ENCODE data around the gene SYT6.
"Not testable (repeated sequence)": the region's sequence is repeated elsewhere in the genome, so short reads cannot be mapped to it uniquely, and the experiment has no call there.

DNA sequence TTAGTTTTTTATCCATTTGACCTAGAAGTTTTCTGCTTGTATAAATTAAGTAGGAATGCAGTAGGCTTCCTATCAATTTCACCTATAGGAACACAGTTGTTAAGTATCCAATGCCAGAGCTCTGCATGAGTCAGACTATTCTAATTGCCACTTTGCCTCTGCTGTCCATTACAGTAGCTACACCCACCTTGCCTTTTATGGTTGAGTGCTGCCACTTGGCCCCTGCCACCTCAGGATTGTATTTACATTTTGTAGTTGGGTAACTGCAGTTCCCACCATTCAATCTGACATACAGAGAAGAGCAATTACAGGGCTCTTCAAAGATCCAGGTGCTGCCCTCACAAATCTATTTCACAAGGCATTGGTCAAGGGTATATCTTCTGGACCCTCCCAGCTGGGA is 83.9 kb downstream of the SYT6 start:
- TF ChIP-seq, protein P1, sequence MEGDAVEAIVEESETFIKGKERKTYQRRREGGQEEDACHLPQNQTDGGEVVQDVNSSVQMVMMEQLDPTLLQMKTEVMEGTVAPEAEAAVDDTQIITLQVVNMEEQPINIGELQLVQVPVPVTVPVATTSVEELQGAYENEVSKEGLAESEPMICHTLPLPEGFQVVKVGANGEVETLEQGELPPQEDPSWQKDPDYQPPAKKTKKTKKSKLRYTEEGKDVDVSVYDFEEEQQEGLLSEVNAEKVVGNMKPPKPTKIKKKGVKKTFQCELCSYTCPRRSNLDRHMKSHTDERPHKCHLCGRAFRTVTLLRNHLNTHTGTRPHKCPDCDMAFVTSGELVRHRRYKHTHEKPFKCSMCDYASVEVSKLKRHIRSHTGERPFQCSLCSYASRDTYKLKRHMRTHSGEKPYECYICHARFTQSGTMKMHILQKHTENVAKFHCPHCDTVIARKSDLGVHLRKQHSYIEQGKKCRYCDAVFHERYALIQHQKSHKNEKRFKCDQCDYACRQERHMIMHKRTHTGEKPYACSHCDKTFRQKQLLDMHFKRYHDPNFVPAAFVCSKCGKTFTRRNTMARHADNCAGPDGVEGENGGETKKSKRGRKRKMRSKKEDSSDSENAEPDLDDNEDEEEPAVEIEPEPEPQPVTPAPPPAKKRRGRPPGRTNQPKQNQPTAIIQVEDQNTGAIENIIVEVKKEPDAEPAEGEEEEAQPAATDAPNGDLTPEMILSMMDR (conservative IDR thresholded peaks at IDR 0.05 in 1 of 2, IDR thresholded peaks at IDR 0.05 in 1 of 2; ENCODE audit: extremely low read depth in 1 of 2, insufficient read depth in 1 of 2, low read depth in 1 of 2, low read length in 2 of 2), result not testable (repeated sequence)
- not testable (repeated sequence) for TF ChIP-seq EZH2 (IDR thresholded peaks at IDR 0.05; ENCODE audit: borderline replicate concordance, low read length)

Data from mammary epithelial cell (primary cell).